Caco-2 (cell line): ENCODE results near the gene GPC5. TPM values are rescaled to one million over a fixed set of nuclear protein-coding genes. Genes with fewer than 3 reads are reported as not detected.

Experiments
- BruUV-seq: library from RNA; stranded (reverse); fragments of 400-500 nt; replicated peaks from 2 replicates; lab custom pipeline; 2021; lab: Mats Ljungman, UMichigan
- CTCF ChIA-PET: fragments of 300-600 bp; sonication (Branson Sonifier 250); formaldehyde crosslinking; loops from one replicate; lab custom pipeline; 2022; ENCODE audit warnings: antibody characterized with exemption; lab: Charles Lee
- POLR2A ChIA-PET: fragments of 300-600 bp; sonication (Branson Sonifier 250); formaldehyde crosslinking; loops from one replicate; lab custom pipeline; 2022; ENCODE audit warnings: antibody characterized with exemption; lab: Charles Lee
- DNase-seq, 2 experiments: peaks; one replicate each; pipeline versions ENCODE4 v3.0.0 to v3.0.0-alpha.2; 2020 to 2022
- H3K27me3 ChIP-seq: replicated peaks from 2 replicates; pipeline ENCODE4 v1.6.0; 2011; ENCODE audit warnings: low read length; ENCODE audit not compliant: control insufficient read depth, insufficient read depth
- H3K36me3 ChIP-seq: 2 replicates; pipeline ENCODE4 v1.5.1; 2011; ENCODE audit warnings: low read length; ENCODE audit not compliant: control insufficient read depth, insufficient read depth
- H3K4me1 ChIP-seq: fragments of 250-450 bp; sonication (Bioruptor Pico); 2 replicates; pipeline ENCODE4 v1.5.1; 2020; ENCODE audit warnings: mild to moderate bottlenecking
- H3K4me3 ChIP-seq: 2 replicates; pipeline ENCODE4 v1.5.1; 2011; ENCODE audit warnings: low read depth, mild to moderate bottlenecking, control low read depth, low read length
- H3K9me3 ChIP-seq: fragments of 250-450 bp; sonication (Bioruptor Pico); 2 replicates; pipeline ENCODE4 v1.5.1; 2020; ENCODE audit warnings: mild to moderate bottlenecking, moderate library complexity
- H3K27ac Mint-ChIP-seq: one replicate; pipeline ENCODE4 v1.8.0; 2022; ENCODE audit warnings: mixed read lengths; ENCODE audit not compliant: unreplicated experiment
- H3K27me3 Mint-ChIP-seq: one replicate; pipeline ENCODE4 v1.8.0; 2022; ENCODE audit warnings: mixed read lengths; ENCODE audit not compliant: insufficient read depth, unreplicated experiment
- H3K36me3 Mint-ChIP-seq: one replicate; pipeline ENCODE4 v1.8.0; 2022; ENCODE audit warnings: mild to moderate bottlenecking, mixed read lengths; ENCODE audit not compliant: insufficient read depth, unreplicated experiment
- H3K4me1 Mint-ChIP-seq: one replicate; pipeline ENCODE4 v1.8.0; 2022; ENCODE audit warnings: low read depth, mixed read lengths; ENCODE audit not compliant: unreplicated experiment
- H3K4me3 Mint-ChIP-seq: one replicate; pipeline ENCODE4 v1.8.0; 2022; ENCODE audit warnings: mild to moderate bottlenecking, moderate library complexity, mixed read lengths; ENCODE audit not compliant: unreplicated experiment
- H3K9me3 Mint-ChIP-seq: one replicate; pipeline ENCODE4 v1.8.0; 2022; ENCODE audit warnings: mixed read lengths; ENCODE audit not compliant: unreplicated experiment
- CTCF ChIP-seq, 2 experiments: fragments of 200-600 bp in 1 of 2; IDR thresholded peaks; 1 replicate in 1 of 2; 2 replicates in 1 of 2; pipeline versions ENCODE4 v1.5.1 to v1.8.0; 2011 to 2022; ENCODE audit warnings: antibody characterized with exemption in 1 of 2, control low read depth in 1 of 2, inconsistent platforms in 1 of 2, low read depth in 1 of 2, low read length in 1 of 2, mild to moderate bottlenecking in 1 of 2, moderate library complexity in 1 of 2; ENCODE audit not compliant: insufficient read depth in 1 of 2, severe bottlenecking in 1 of 2, unreplicated experiment in 1 of 2
- intact Hi-C: fragments of 100-400 bp; cut with micrococcal nuclease; formaldehyde crosslinking; loops from one replicate; pipeline ENCODE4 v1.10.0; 2022; ENCODE audit not compliant: unreplicated experiment
- total RNA-seq: library from RNA; stranded (reverse); gene quantifications from 2 replicates; pipeline ENCODE4 v1.2.3, GENCODE V29; 2022

Gene GPC5
- total RNA-seq, 1 experiment from 2014 or later = 4.1 TPM

GRCh38 chr13:92365904-92366303, 967.5 kb downstream of the GPC5 start:
- H3K27me3 ChIP-seq = no peaks in the 10 kb centered on the region
- Mint-ChIP-seq H3K36me3 (no peaks in the 10 kb centered on the region), H3K9me3 (no peaks in the 10 kb centered on the region), H3K27ac (no peak overlapping the region), H3K4me3 (no peak overlapping the region), H3K27me3 (no peaks in the 10 kb centered on the region), H3K4me1 (no peaks in the 10 kb centered on the region)
- intact Hi-C loops = no loop called here
- ChIA-PET POLR2A (no interaction called here), CTCF (no interaction called here)
- H3K4me3 ChIP-seq = no peak overlapping the region
- H3K4me1 ChIP-seq = no peaks in the 10 kb centered on the region
- no peak for TF ChIP-seq CTCF (IDR thresholded peaks at IDR 0.05; ENCODE audit: insufficient read depth in 1 of 2, low read depth in 1 of 2, low read length in 1 of 2, severe bottlenecking in 1 of 2, unreplicated experiment in 1 of 2)
- no TSS peak for BruUV-seq
- no peak for DNase-seq
- no peaks in the 10 kb centered on the region for H3K9me3 ChIP-seq
- H3K36me3 ChIP-seq = no peaks in the 10 kb centered on the region

DNA sequence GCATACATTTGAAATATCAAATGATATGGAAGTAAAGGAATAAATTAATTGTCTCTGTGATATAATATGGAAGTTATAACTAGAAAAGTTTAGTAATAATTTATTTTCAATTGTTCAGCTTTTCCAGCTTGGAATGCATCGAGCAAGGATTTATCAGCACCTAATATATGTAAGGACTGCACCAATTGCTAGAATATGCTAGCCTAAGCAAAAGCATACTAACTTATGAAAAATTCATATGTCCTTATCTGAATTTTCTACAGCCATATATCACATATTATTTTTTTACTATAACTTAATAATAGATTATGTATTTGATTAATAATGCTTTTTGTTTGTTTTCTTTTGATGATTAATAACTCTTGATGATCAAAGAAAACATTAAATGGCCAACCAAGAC, 979.0 kb downstream of the GPC5 start:
- intact Hi-C loops = no loop called here
- POLR2A ChIA-PET = no interaction called here
- no peaks in the 10 kb centered on the region for H3K4me1 ChIP-seq
- no peak overlapping the region for H3K4me3 Mint-ChIP-seq
- no peak for TF ChIP-seq CTCF (IDR thresholded peaks at IDR 0.05; ENCODE audit: insufficient read depth in 1 of 2, low read depth in 1 of 2, low read length in 1 of 2, severe bottlenecking in 1 of 2, unreplicated experiment in 1 of 2)
- H3K27me3 ChIP-seq = no peaks in the 10 kb centered on the region
- H3K27ac Mint-ChIP-seq = no peak overlapping the region
- no peaks in the 10 kb centered on the region for H3K4me1 Mint-ChIP-seq
- H3K36me3 Mint-ChIP-seq = no peaks in the 10 kb centered on the region
- DNase-seq = no peak
- H3K4me3 ChIP-seq = no peak overlapping the region
- H3K27me3 Mint-ChIP-seq = no peaks in the 10 kb centered on the region
- no peaks in the 10 kb centered on the region for H3K9me3 ChIP-seq
- no TSS peak for BruUV-seq
- CTCF ChIA-PET = interaction anchor here (0.6 kb wide), 1 partner anchor 70 kb away, joined by 3 read pairs; no protein-coding TSS in a partner anchor
- no peaks in the 10 kb centered on the region for H3K36me3 ChIP-seq
- H3K9me3 Mint-ChIP-seq = no peaks in the 10 kb centered on the region

GRCh38 chr13:92379371-92379770, 981.0 kb downstream of the GPC5 start:
- Mint-ChIP-seq H3K27ac (no peak overlapping the region), H3K9me3 (no peaks in the 10 kb centered on the region), H3K36me3 (no peaks in the 10 kb centered on the region), H3K4me1 (no peaks in the 10 kb centered on the region), H3K4me3 (no peak overlapping the region), H3K27me3 (no peaks in the 10 kb centered on the region)
- no peaks in the 10 kb centered on the region for H3K36me3 ChIP-seq
- H3K27me3 ChIP-seq = no peaks in the 10 kb centered on the region
- BruUV-seq = no TSS peak
- intact Hi-C loops = no loop called here
- POLR2A ChIA-PET = no interaction called here
- CTCF ChIA-PET = no interaction called here
- no peak for DNase-seq
- no peak for TF ChIP-seq CTCF (IDR thresholded peaks at IDR 0.05; ENCODE audit: insufficient read depth in 1 of 2, low read depth in 1 of 2, low read length in 1 of 2, severe bottlenecking in 1 of 2, unreplicated experiment in 1 of 2)
- H3K4me1 ChIP-seq = no peaks in the 10 kb centered on the region
- H3K9me3 ChIP-seq = no peaks in the 10 kb centered on the region
- H3K4me3 ChIP-seq = no peak overlapping the region
